GM12878 (cell line): ENCODE data around the gene UACA. TPM values are rescaled to one million over a fixed set of nuclear protein-coding genes. Genes with fewer than 3 reads are reported as not detected.

Experiments used
- ATAC-seq: fragments of 200-7000 bp; cut with Tn5 transposase; 3 replicates; pipeline ENCODE4 v1.9.1; 2020; ENCODE audit warnings: mild to moderate bottlenecking, moderate library complexity
- BruUV-seq: library from RNA; stranded (reverse); fragments of 400-500 nt; replicated peaks from 2 replicates; lab custom pipeline; 2021; lab: Mats Ljungman, UMichigan
- CTCF ChIA-PET: fragments of 300-600 bp; sonication (Branson Sonifier 250); formaldehyde crosslinking; extraction: SDS; loops from one replicate; lab custom pipeline; 2021; ENCODE audit warnings: inconsistent platforms; lab: Yijun Ruan, JAX
- POLR2A ChIA-PET: fragments of 350-600 bp; formaldehyde crosslinking; extraction: SDS; loops from one replicate; lab custom pipeline; 2021; ENCODE audit warnings: inconsistent platforms; lab: Charles Lee
- RAD21 ChIA-PET: fragments of 300-600 bp; sonication (Branson Sonifier 250); formaldehyde crosslinking; loops from one replicate; lab custom pipeline; 2023; ENCODE audit warnings: antibody characterized with exemption; ENCODE audit not compliant: unreplicated experiment; lab: Charles Lee
- SMC1A ChIA-PET: fragments of 300-600 bp; sonication (Branson Sonifier 250); formaldehyde crosslinking; loops from one replicate; lab custom pipeline; 2023; ENCODE audit not compliant: unreplicated experiment, uncharacterized antibody; lab: Charles Lee
- DNase-seq: peaks from one replicate; pipeline ENCODE4 v3.0.0-alpha.2; 2011; ENCODE audit warnings: low read depth, low spot score
- FAIRE-seq: peaks from 3 replicates; lab custom pipeline; 2011; peaks lifted over from hg19 to GRCh38; lab: Jason Lieb, UNC
- H2AFZ ChIP-seq: 2 replicates; pipeline ENCODE4 v1.6.0; 2011; ENCODE audit warnings: low read depth, low read length, control low read depth; ENCODE audit not compliant: control insufficient read depth
- H3K27ac ChIP-seq: 2 replicates; pipeline ENCODE4 v1.5.1; 2011; ENCODE audit warnings: control low read depth; ENCODE audit not compliant: control insufficient read depth, insufficient read depth
- H3K27me3 ChIP-seq, 2 experiments: replicated peaks in 1 of 2; 2 replicates each; pipeline versions ENCODE4 v1.6.0 to v1.6.1; 2011; ENCODE audit warnings: low read length in 1 of 2; ENCODE audit not compliant: control insufficient read depth in 2 of 2, insufficient read depth in 2 of 2
- H3K36me3 ChIP-seq, 2 experiments: 2 replicates each; pipeline ENCODE4 v1.5.1; 2011; ENCODE audit warnings: low read length in 1 of 2; ENCODE audit not compliant: control insufficient read depth in 2 of 2, insufficient read depth in 2 of 2
- H3K4me1 ChIP-seq: 2 replicates; pipeline ENCODE4 v1.6.1; 2011; ENCODE audit warnings: mild to moderate bottlenecking, low read length, moderate library complexity, mixed read lengths; ENCODE audit not compliant: control insufficient read depth, insufficient read depth
- H3K4me2 ChIP-seq: 2 replicates; pipeline ENCODE4 v1.6.0; 2011; ENCODE audit warnings: control low read depth; ENCODE audit not compliant: control insufficient read depth, insufficient read depth
- H3K4me3 ChIP-seq: fragments of 200-600 bp; sonication (generic); 2 replicates; pipeline ENCODE4 v1.5.1; 2016
- H3K79me2 ChIP-seq: 2 replicates; pipeline ENCODE4 v1.6.0; 2011; ENCODE audit warnings: low read length; ENCODE audit not compliant: control insufficient read depth, insufficient read depth
- H3K9ac ChIP-seq: 2 replicates; pipeline ENCODE4 v1.8.0; 2011; ENCODE audit warnings: low read length, control low read depth, mixed read lengths; ENCODE audit not compliant: control insufficient read depth, insufficient read depth
- H3K9me3 ChIP-seq: replicated peaks from 3 replicates; pipeline ENCODE4 v1.5.1; 2011; ENCODE audit warnings: mild to moderate bottlenecking, low read length; ENCODE audit not compliant: control insufficient read depth, insufficient read depth
- H4K20me1 ChIP-seq: 2 replicates; pipeline ENCODE4 v1.6.0; 2011; ENCODE audit not compliant: control insufficient read depth, insufficient read depth
- BACH1 ChIP-seq: fragments of 450-650 bp; IDR thresholded peaks from 2 replicates; pipeline ENCODE4 v1.6.1; 2017; ENCODE audit warnings: mild to moderate bottlenecking, borderline replicate concordance
- CEBPB ChIP-seq, 2 experiments: fragments of 150-350 bp in 1 of 2; IDR thresholded peaks; 2 replicates each; pipeline ENCODE4 v1.6.1; 2012 to 2014; ENCODE audit warnings: low read depth in 2 of 2, low read length in 2 of 2, borderline replicate concordance in 1 of 2, inconsistent platforms in 1 of 2
- CHD2 ChIP-seq: IDR thresholded peaks from 2 replicates; pipeline ENCODE4 v1.6.1; 2011; ENCODE audit warnings: low read depth, low read length, improper control_type of control experiment, borderline replicate concordance
- E2F4 ChIP-seq: IDR thresholded peaks from 2 replicates; pipeline ENCODE4 v1.6.1; 2012; ENCODE audit warnings: low read depth, low read length, improper control_type of control experiment
- FOXK2 ChIP-seq: fragments of 450-650 bp; IDR thresholded peaks from 2 replicates; pipeline ENCODE4 v1.6.1; 2017; ENCODE audit warnings: mild to moderate bottlenecking, moderate library complexity
- GABPA ChIP-seq: IDR thresholded peaks from 2 replicates; pipeline ENCODE4 v1.6.1; 2014; ENCODE audit warnings: antibody characterized with exemption, low read depth, mild to moderate bottlenecking, inconsistent platforms
- HCFC1 ChIP-seq: fragments of 150-350 bp; IDR thresholded peaks from 2 replicates; pipeline ENCODE4 v1.6.1; 2014; ENCODE audit warnings: low read length
- KAT2A ChIP-seq: conservative IDR thresholded peaks from 2 replicates; pipeline ENCODE4 v1.6.1; 2011; ENCODE audit warnings: low read depth, low read length; ENCODE audit not compliant: control insufficient read depth
- MEF2B ChIP-seq: fragments of 450-650 bp; IDR thresholded peaks from 2 replicates; pipeline ENCODE4 v1.6.1; 2018; ENCODE audit warnings: mild to moderate bottlenecking, moderate library complexity; ENCODE audit not compliant: partially characterized antibody, poor library complexity, severe bottlenecking
- PAX5 ChIP-seq: IDR thresholded peaks from 2 replicates; pipeline ENCODE4 v1.6.1; 2011; ENCODE audit warnings: low read depth, low read length, borderline replicate concordance
- RCOR1 ChIP-seq: conservative IDR thresholded peaks from 2 replicates; pipeline ENCODE4 v1.6.1; 2012; ENCODE audit warnings: low read depth, low read length, improper control_type of control experiment
- SREBF1 ChIP-seq: IDR thresholded peaks from 2 replicates; pipeline ENCODE4 v1.6.1; 2012; ENCODE audit warnings: mild to moderate bottlenecking, low read length
- STAT1 ChIP-seq: fragments of 450-650 bp; conservative IDR thresholded peaks from 2 replicates; pipeline ENCODE4 v1.6.1; 2014; ENCODE audit warnings: antibody characterized with exemption, mild to moderate bottlenecking
- STAT3 ChIP-seq: IDR thresholded peaks from 2 replicates; pipeline ENCODE4 v1.6.1; 2011; ENCODE audit warnings: low read depth, low read length, improper control_type of control experiment
- SUZ12 ChIP-seq: fragments of 200-600 bp; sonication (generic); IDR thresholded peaks from one replicate; pipeline ENCODE4 v1.6.1; 2018; ENCODE audit warnings: antibody characterized with exemption, mild to moderate bottlenecking; ENCODE audit not compliant: unreplicated experiment
- TAF1 ChIP-seq: IDR thresholded peaks from 2 replicates; pipeline ENCODE4 v1.6.1; 2011; ENCODE audit warnings: mild to moderate bottlenecking, low read depth, low read length, borderline replicate concordance
- ZBTB40 ChIP-seq: fragments of 450-650 bp; IDR thresholded peaks from 2 replicates; pipeline ENCODE4 v1.6.1; 2016; ENCODE audit warnings: mild to moderate bottlenecking, moderate library complexity, borderline replicate concordance
- ZNF207 ChIP-seq: fragments of 450-650 bp; IDR thresholded peaks from 2 replicates; pipeline ENCODE4 v1.6.1; 2014; ENCODE audit warnings: antibody characterized with exemption, mild to moderate bottlenecking, borderline replicate concordance
- ZNF384 ChIP-seq: IDR thresholded peaks from 2 replicates; pipeline ENCODE4 v1.6.1; 2012; ENCODE audit warnings: low read depth, mild to moderate bottlenecking, low read length, improper control_type of control experiment, borderline replicate concordance
- WGBS: methylation state at CpG from one replicate; pipeline ENCODE4 v1.1.6; 2016; ENCODE audit warnings: low lambda C conversion rate; ENCODE audit not compliant: insufficient replicate concordance, insufficient coverage; ENCODE audit errors: missing lambda C conversion rate; 5-methylcytosine and 5-hydroxymethylcytosine counted together
- in situ Hi-C: fragments of 300-500 bp; cut with MboI; formaldehyde crosslinking; loops from 9 replicates; pipeline ENCODE4 v1.14.3; 2018; ENCODE audit warnings: mixed read lengths
- intact Hi-C: fragments of 100-400 bp; cut with micrococcal nuclease; formaldehyde crosslinking; loops from one replicate; pipeline ENCODE4 v1.14.2; 2022; ENCODE audit not compliant: unreplicated experiment
- polyA plus RNA-seq, 11 experiments: library from polyadenylated mRNA; depleted of rRNA in 4 of 11; unstranded in 6 of 11; stranded (reverse) in 5 of 11; fragments of >200 nt; fragmentation: Nextera tagmentation in 4 of 11; fragmentation: Illumina TruSeq in 1 of 11; extraction: Ambion mirVana in 4 of 11; extraction: Trizol in 1 of 11; gene quantifications; 1 replicate in 1 of 11; 2 replicates in 10 of 11; pipeline versions ENCODE4 v1.2.1 to v1.2.3, GENCODE V29; 2011 to 2016; ENCODE audit warnings: inconsistent platforms in 2 of 11, missing spikeins in 2 of 11, low read depth in 1 of 11
- total RNA-seq, 4 experiments: library from RNA; depleted of rRNA in 3 of 4; stranded (reverse); fragments of >200 nt in 3 of 4; fragmentation: Illumina TruSeq in 1 of 4; extraction: Trizol in 1 of 4; gene quantifications; 2 replicates each; pipeline versions ENCODE4 v1.2.1 to v1.2.3, GENCODE V29; 2013 to 2021

Gene UACA
- total and polyA plus RNA-seq, 10 of the 15 experiments (the other 5 are each of a cell fraction or from before 2014, with no cell fraction given): 0.30 to 4.0 (median 2.0) TPM

- 97% methylated on average over 2 of the region's 2 CpGs for WGBS
- SMC1A ChIA-PET: no interaction called here
- Histone ChIP-seq H3K36me3 (no peaks in the 10 kb centered on the region), H3K27me3 (peaks cover 0 to 3% of the 10 kb centered on the region in 2 experiments; a peak in 1 of 4 replicates), H3K9ac (no peak overlapping the region), H3K9me3 (no peaks in the 10 kb centered on the region; the same call in 1 of the 3 replicates), H4K20me1 (no peaks in the 10 kb centered on the region), H3K4me3 (no peak overlapping the region), H2AFZ (no peak overlapping the region)
- no peak for FAIRE-seq
- POLR2A ChIA-PET: no interaction called here
- ATAC-seq: no peak
- CTCF ChIA-PET: no interaction called here
- in situ Hi-C loops (no loop called here), intact Hi-C loops (no loop called here)
- TF ChIP-seq E2F4 (no peak), SREBF1 (no peak), STAT3 (no peak), SUZ12 (no peak), CEBPB (IDR thresholded peaks at IDR 0.05; ENCODE audit: borderline replicate concordance in 1 of 2, low read depth in 2 of 2, low read length in 2 of 2) (no peak), MEF2B (no peak), RCOR1 (no peak), BACH1 (no peak), TAF1 (no peak), ZNF207 (no peak), PAX5 (no peak), GABPA (no peak), ZBTB40 (no peak), CHD2 (no peak), STAT1 (no peak), FOXK2 (no peak), ZNF384 (no peak), HCFC1 (no peak), KAT2A (no peak)
- TF ChIP-seq, all 136 proteins: peak for 0
- Histone ChIP-seq H3K4me2 (no peak overlapping the region), H3K4me1 (no peaks in the 10 kb centered on the region), H3K79me2 (no peaks in the 10 kb centered on the region), H3K27ac (no peak overlapping the region)
- RAD21 ChIA-PET: no interaction called here
- BruUV-seq: no TSS peak
- no peak for DNase-seq
These were observed 150.1 kb downstream of the UACA start for GRCh38 chr15:70613271-70613670.
